SK-N-SH (cell line): ENCODE results near the gene RC3H2.

ENCODE experiments used
- EP300 ChIP-seq, 2 experiments: IDR thresholded peaks; 2 replicates each; pipeline versions ENCODE4 v1.4.0 to v1.6.1; 2012; ENCODE audit warnings: borderline replicate concordance in 1 of 2, low read depth in 1 of 2, low read length in 1 of 2
- EZH2phosphoT487 ChIP-seq: fragments of 200-600 bp; sonication (generic); IDR thresholded peaks from 2 replicates; pipeline ENCODE4 v1.6.1; 2017; ENCODE audit warnings: low read depth, mixed run types, mild to moderate bottlenecking, antibody characterized with exemption, moderate library complexity, borderline replicate concordance
- FOXJ3 ChIP-seq: sonication (generic); formaldehyde crosslinking; IDR thresholded peaks from 2 replicates; pipeline ENCODE4 v1.5.1; 2020; ENCODE audit warnings: mild to moderate bottlenecking, missing genetic modification reagents
- FOXM1 ChIP-seq: IDR thresholded peaks from 2 replicates; pipeline ENCODE4 v1.4.0; 2012; ENCODE audit warnings: low read depth, mild to moderate bottlenecking
- MAX ChIP-seq: IDR thresholded peaks from 2 replicates; pipeline ENCODE4 v1.4.0; 2012; ENCODE audit warnings: low read depth
- MXI1 ChIP-seq: IDR thresholded peaks from 2 replicates; pipeline ENCODE4 v1.6.1; 2012; ENCODE audit warnings: mild to moderate bottlenecking, low read depth, low read length, improper control_type of control experiment
- POLR2AphosphoS5 ChIP-seq: IDR thresholded peaks from 2 replicates; pipeline ENCODE4 v1.6.1; 2012; ENCODE audit warnings: low read depth, low read length
- RAD21 ChIP-seq: IDR thresholded peaks from 2 replicates; pipeline ENCODE4 v1.6.1; 2012; ENCODE audit warnings: mild to moderate bottlenecking, low read length
- RCOR1 ChIP-seq: fragments of 150-350 bp; IDR thresholded peaks from 2 replicates; pipeline ENCODE4 v1.6.1; 2017; ENCODE audit warnings: antibody characterized with exemption, low read length
- RFX5 ChIP-seq: IDR thresholded peaks from 2 replicates; pipeline ENCODE4 v1.6.1; 2012; ENCODE audit warnings: mild to moderate bottlenecking, improper control_type of control experiment, low read length
- TAF1 ChIP-seq: IDR thresholded peaks from 2 replicates; pipeline ENCODE4 v1.6.1; 2012; ENCODE audit warnings: low read depth, mild to moderate bottlenecking, low read length, moderate library complexity, borderline replicate concordance
- YY1 ChIP-seq: IDR thresholded peaks from 2 replicates; pipeline ENCODE4 v1.4.0; 2012; ENCODE audit warnings: low read depth, mild to moderate bottlenecking
- TF ChIP-seq, protein P1 (sequence below): fragments of 200-600 bp; sonication (generic); IDR thresholded peaks from 2 replicates; pipeline ENCODE4 v1.6.1; 2017; ENCODE audit warnings: antibody characterized with exemption, mild to moderate bottlenecking, moderate library complexity
- TF ChIP-seq, protein P2 (sequence below): fragments of 150-350 bp; IDR thresholded peaks from 2 replicates; pipeline ENCODE4 v1.6.1; 2017; ENCODE audit warnings: antibody characterized with exemption, low read length, low read depth, borderline replicate concordance

GRCh38 chr9:122900791-122901190, 4.4 kb downstream of the RC3H2 start:
- TF ChIP-seq, protein P1, sequence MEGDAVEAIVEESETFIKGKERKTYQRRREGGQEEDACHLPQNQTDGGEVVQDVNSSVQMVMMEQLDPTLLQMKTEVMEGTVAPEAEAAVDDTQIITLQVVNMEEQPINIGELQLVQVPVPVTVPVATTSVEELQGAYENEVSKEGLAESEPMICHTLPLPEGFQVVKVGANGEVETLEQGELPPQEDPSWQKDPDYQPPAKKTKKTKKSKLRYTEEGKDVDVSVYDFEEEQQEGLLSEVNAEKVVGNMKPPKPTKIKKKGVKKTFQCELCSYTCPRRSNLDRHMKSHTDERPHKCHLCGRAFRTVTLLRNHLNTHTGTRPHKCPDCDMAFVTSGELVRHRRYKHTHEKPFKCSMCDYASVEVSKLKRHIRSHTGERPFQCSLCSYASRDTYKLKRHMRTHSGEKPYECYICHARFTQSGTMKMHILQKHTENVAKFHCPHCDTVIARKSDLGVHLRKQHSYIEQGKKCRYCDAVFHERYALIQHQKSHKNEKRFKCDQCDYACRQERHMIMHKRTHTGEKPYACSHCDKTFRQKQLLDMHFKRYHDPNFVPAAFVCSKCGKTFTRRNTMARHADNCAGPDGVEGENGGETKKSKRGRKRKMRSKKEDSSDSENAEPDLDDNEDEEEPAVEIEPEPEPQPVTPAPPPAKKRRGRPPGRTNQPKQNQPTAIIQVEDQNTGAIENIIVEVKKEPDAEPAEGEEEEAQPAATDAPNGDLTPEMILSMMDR: no peak
- no peak for TF ChIP-seq POLR2AphosphoS5
- no peak for TF ChIP-seq TAF1
- TF ChIP-seq RAD21: no peak
- no peak for TF ChIP-seq FOXJ3
- TF ChIP-seq RCOR1: no peak
- no peak for TF ChIP-seq EP300 (IDR thresholded peaks at IDR 0.05; ENCODE audit: borderline replicate concordance in 1 of 2, low read depth in 1 of 2, low read length in 1 of 2)
- TF ChIP-seq, protein P2, sequence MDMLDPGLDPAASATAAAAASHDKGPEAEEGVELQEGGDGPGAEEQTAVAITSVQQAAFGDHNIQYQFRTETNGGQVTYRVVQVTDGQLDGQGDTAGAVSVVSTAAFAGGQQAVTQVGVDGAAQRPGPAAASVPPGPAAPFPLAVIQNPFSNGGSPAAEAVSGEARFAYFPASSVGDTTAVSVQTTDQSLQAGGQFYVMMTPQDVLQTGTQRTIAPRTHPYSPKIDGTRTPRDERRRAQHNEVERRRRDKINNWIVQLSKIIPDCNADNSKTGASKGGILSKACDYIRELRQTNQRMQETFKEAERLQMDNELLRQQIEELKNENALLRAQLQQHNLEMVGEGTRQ: no peak
- TF ChIP-seq FOXM1: no peak
- TF ChIP-seq EZH2phosphoT487: no peak
- TF ChIP-seq YY1: no peak
- no peak for TF ChIP-seq MAX
- no peak for TF ChIP-seq RFX5
- TF ChIP-seq MXI1: no peak
